GM23248 (cell line): ENCODE measurements around the gene ERGIC1. TPM values are rescaled to one million over a fixed set of nuclear protein-coding genes. Genes with fewer than 3 reads are reported as not detected.

Experiments used
- DNase-seq: peaks from one replicate; pipeline ENCODE4 v3.0.0-alpha.2; 2015
- H2AFZ ChIP-seq: fragments of 200-600 bp; sonication (generic); 2 replicates; pipeline ENCODE4 v1.6.1; 2016; ENCODE audit warnings: antibody characterized with exemption
- H3F3A ChIP-seq: fragments of 200-600 bp; sonication (generic); 2 replicates; pipeline ENCODE4 v1.6.1; 2016; ENCODE audit warnings: mild to moderate bottlenecking, antibody characterized with exemption, mixed run types; ENCODE audit not compliant: insufficient read depth
- H3K27ac ChIP-seq: fragments of 200-600 bp; sonication (generic); 2 replicates; pipeline ENCODE4 v1.5.1; 2016; ENCODE audit warnings: mild to moderate bottlenecking
- H3K27me3 ChIP-seq: fragments of 200-600 bp; sonication (generic); replicated peaks from 2 replicates; pipeline ENCODE4 v1.6.1; 2016; ENCODE audit warnings: mild to moderate bottlenecking; ENCODE audit not compliant: insufficient read depth
- H3K36me3 ChIP-seq: fragments of 200-600 bp; sonication (generic); 2 replicates; pipeline ENCODE4 v1.6.1; 2016; ENCODE audit warnings: low read depth, mild to moderate bottlenecking
- H3K4me1 ChIP-seq: fragments of 200-600 bp; sonication (generic); 2 replicates; pipeline ENCODE4 v1.6.1; 2016; ENCODE audit warnings: mild to moderate bottlenecking; ENCODE audit not compliant: insufficient read depth
- H3K4me2 ChIP-seq: fragments of 200-600 bp; sonication (generic); one replicate; pipeline ENCODE4 v1.6.1; 2016; ENCODE audit warnings: mild to moderate bottlenecking; ENCODE audit not compliant: unreplicated experiment
- H3K4me3 ChIP-seq: fragments of 200-600 bp; sonication (generic); 2 replicates; pipeline ENCODE4 v1.5.1; 2016; ENCODE audit warnings: mild to moderate bottlenecking
- H3K79me2 ChIP-seq: fragments of 200-600 bp; sonication (generic); 2 replicates; pipeline ENCODE4 v1.6.1; 2016; ENCODE audit warnings: mild to moderate bottlenecking; ENCODE audit not compliant: insufficient read depth
- H3K9ac ChIP-seq: fragments of 200-600 bp; sonication (generic); 2 replicates; pipeline ENCODE4 v1.6.1; 2016; ENCODE audit warnings: mild to moderate bottlenecking
- H3K9me2 ChIP-seq: fragments of 200-600 bp; sonication (generic); 2 replicates; pipeline ENCODE4 v1.6.1; 2016; ENCODE audit warnings: mixed run types, mild to moderate bottlenecking, moderate library complexity; ENCODE audit not compliant: insufficient read depth
- H3K9me3 ChIP-seq: fragments of 200-600 bp; sonication (generic); one replicate; pipeline ENCODE4 v1.6.1; 2017; ENCODE audit warnings: low read depth
- H4K20me1 ChIP-seq: fragments of 200-600 bp; sonication (generic); 2 replicates; pipeline ENCODE4 v1.6.0; 2016; ENCODE audit not compliant: insufficient read depth
- EZH2 ChIP-seq: fragments of 200-600 bp; sonication (generic); IDR thresholded peaks from 2 replicates; pipeline ENCODE4 v1.6.1; 2018; ENCODE audit warnings: antibody characterized with exemption, mild to moderate bottlenecking; ENCODE audit not compliant: insufficient read depth, poor library complexity, severe bottlenecking
- EZH2phosphoT487 ChIP-seq: fragments of 200-600 bp; sonication (generic); IDR thresholded peaks from 2 replicates; pipeline ENCODE4 v1.6.1; 2018; ENCODE audit warnings: antibody characterized with exemption, moderate library complexity, mild to moderate bottlenecking, low read depth; ENCODE audit not compliant: insufficient read depth
- WGBS, 2 experiments: methylation state at CpG; one replicate each; pipeline ENCODE4 v1.1.6; 2015 to 2017; ENCODE audit warnings: low lambda C conversion rate in 2 of 2, low coverage in 1 of 2; ENCODE audit errors: missing lambda C conversion rate in 2 of 2; 5-methylcytosine and 5-hydroxymethylcytosine counted together
- in situ Hi-C: fragments of 300-500 bp; cut with MboI; formaldehyde crosslinking; loops from 2 replicates; pipeline ENCODE4 v1.15.0; 2020
- polyA plus RNA-seq: library from polyadenylated mRNA; unstranded; fragments of >200 nt; fragmentation: Nextera tagmentation; extraction: Ambion mirVana; gene quantifications from 2 replicates; pipeline ENCODE4 v1.2.1, GENCODE V29; 2016
- total RNA-seq: library from RNA; depleted of rRNA; stranded (reverse); fragments of >200 nt; shearing (Covaris generic); gene quantifications from 2 replicates; pipeline ENCODE4 v1.2.3, GENCODE V29; 2014

Gene ERGIC1
- total and polyA plus RNA-seq, 2 experiments from 2014 or later: 66.4 to 235 TPM

- H3K4me1 ChIP-seq: peaks cover 71% of the 10 kb centered on the region
- H2AFZ ChIP-seq: no peak overlapping the region
- no peak overlapping the region for H3K4me3 ChIP-seq
- in situ Hi-C loops: no loop called here
- DNase-seq: peak; percentile 85
- no peaks in the 10 kb centered on the region for H4K20me1 ChIP-seq
- peaks cover 60% of the 10 kb centered on the region for H3F3A ChIP-seq
- TF ChIP-seq EZH2 (no peak), EZH2phosphoT487 (no peak)
- no peaks in the 10 kb centered on the region for H3K27me3 ChIP-seq
- peak overlapping the region; percentile 82 for H3K27ac ChIP-seq
- H3K9ac ChIP-seq: peak overlapping the region; percentile 77
- peak overlapping the region; percentile 9 for H3K4me2 ChIP-seq
- H3K9me2 ChIP-seq: no peaks in the 10 kb centered on the region
- peaks cover 85% of the 10 kb centered on the region for H3K79me2 ChIP-seq
- 16 to 19% methylated on average over 18 of the region's 18 CpGs for WGBS, 2 experiments
- H3K36me3 ChIP-seq: no peaks in the 10 kb centered on the region
- H3K9me3 ChIP-seq: no peaks in the 10 kb centered on the region
These were observed 21.7 kb downstream of the ERGIC1 start for GRCh38 chr5:172855597-172856292.

GRCh38 chr5:172856336-172856735 lies 22.3 kb downstream of the ERGIC1 start:
- Histone ChIP-seq H3F3A (peaks cover 66% of the 10 kb centered on the region), H3K4me2 (peak overlapping the region; percentile 9), H3K4me3 (no peak overlapping the region), H3K27ac (peak overlapping the region; percentile 82), H3K9ac (peak overlapping the region; percentile 77), H2AFZ (no peak overlapping the region), H3K36me3 (no peaks in the 10 kb centered on the region), H4K20me1 (no peaks in the 10 kb centered on the region), H3K27me3 (no peaks in the 10 kb centered on the region), H3K9me2 (no peaks in the 10 kb centered on the region), H3K9me3 (no peaks in the 10 kb centered on the region), H3K79me2 (peaks cover 84% of the 10 kb centered on the region), H3K4me1 (peaks cover 77% of the 10 kb centered on the region)
- in situ Hi-C loops: no loop called here
- TF ChIP-seq EZH2 (no peak), EZH2phosphoT487 (no peak)
- no peak for DNase-seq
- WGBS, 2 experiments: 98% methylated on average over 4 of the region's 4 CpGs

- Histone ChIP-seq H3K4me2 (peak overlapping the region; percentile 74), H2AFZ (no peak overlapping the region), H3K9ac (peak overlapping the region; percentile 74), H3K4me1 (peaks cover 81% of the 10 kb centered on the region), H3K9me2 (no peaks in the 10 kb centered on the region), H3F3A (peaks cover 77% of the 10 kb centered on the region), H3K27me3 (no peaks in the 10 kb centered on the region), H3K9me3 (no peaks in the 10 kb centered on the region), H3K4me3 (no peak overlapping the region), H3K79me2 (peaks cover 82% of the 10 kb centered on the region), H4K20me1 (no peaks in the 10 kb centered on the region), H3K36me3 (no peaks in the 10 kb centered on the region), H3K27ac (peak overlapping the region; percentile 89)
- DNase-seq: no peak
- TF ChIP-seq EZH2phosphoT487 (no peak), EZH2 (no peak)
- in situ Hi-C loops: no loop called here
- 53 to 60% methylated on average over 7 of the region's 7 CpGs for WGBS, 2 experiments
These were observed 23.9 kb downstream of the ERGIC1 start for GRCh38 chr5:172857982-172858381.

GRCh38 chr5:172858511-172858989 lies 24.5 kb downstream of the ERGIC1 start:
- Histone ChIP-seq H3K9ac (peak overlapping the region; percentile 74), H3F3A (peaks cover 77% of the 10 kb centered on the region), H3K36me3 (no peaks in the 10 kb centered on the region), H3K4me1 (peaks cover 75% of the 10 kb centered on the region), H3K79me2 (peaks cover 82% of the 10 kb centered on the region), H3K9me2 (no peaks in the 10 kb centered on the region), H4K20me1 (no peaks in the 10 kb centered on the region), H3K4me2 (peak overlapping the region; percentile 74), H3K27ac (peak overlapping the region; percentile 89), H3K27me3 (no peaks in the 10 kb centered on the region), H3K4me3 (no peak overlapping the region), H3K9me3 (no peaks in the 10 kb centered on the region), H2AFZ (no peak overlapping the region)
- in situ Hi-C loops: no loop called here
- TF ChIP-seq EZH2phosphoT487: no peak
- no peak for TF ChIP-seq EZH2
- DNase-seq: peak; percentile 88
- 7 to 8% methylated on average over 12 of the region's 12 CpGs for WGBS, 2 experiments
